OCI-LY7 (cell line): ENCODE data around the gene DCAKD.

ENCODE experiments used
- EZH2phosphoT487 ChIP-seq: fragments of 200-600 bp; sonication (generic); IDR thresholded peaks from 2 replicates; pipeline ENCODE4 v1.6.1; 2018; ENCODE audit warnings: low read depth, borderline replicate concordance, mild to moderate bottlenecking, mixed run types, antibody characterized with exemption, low read length, moderate library complexity, mixed read lengths
- TF ChIP-seq, protein P1 (sequence below): fragments of 200-600 bp; sonication (generic); conservative IDR thresholded peaks from 2 replicates; pipeline ENCODE4 v1.5.1; 2014; ENCODE audit warnings: mild to moderate bottlenecking, antibody characterized with exemption, low read length, moderate library complexity, mixed read lengths

GRCh38 chr17:44996304-44996703 is 55.1 kb downstream of the DCAKD start:
- TF ChIP-seq, protein P1, sequence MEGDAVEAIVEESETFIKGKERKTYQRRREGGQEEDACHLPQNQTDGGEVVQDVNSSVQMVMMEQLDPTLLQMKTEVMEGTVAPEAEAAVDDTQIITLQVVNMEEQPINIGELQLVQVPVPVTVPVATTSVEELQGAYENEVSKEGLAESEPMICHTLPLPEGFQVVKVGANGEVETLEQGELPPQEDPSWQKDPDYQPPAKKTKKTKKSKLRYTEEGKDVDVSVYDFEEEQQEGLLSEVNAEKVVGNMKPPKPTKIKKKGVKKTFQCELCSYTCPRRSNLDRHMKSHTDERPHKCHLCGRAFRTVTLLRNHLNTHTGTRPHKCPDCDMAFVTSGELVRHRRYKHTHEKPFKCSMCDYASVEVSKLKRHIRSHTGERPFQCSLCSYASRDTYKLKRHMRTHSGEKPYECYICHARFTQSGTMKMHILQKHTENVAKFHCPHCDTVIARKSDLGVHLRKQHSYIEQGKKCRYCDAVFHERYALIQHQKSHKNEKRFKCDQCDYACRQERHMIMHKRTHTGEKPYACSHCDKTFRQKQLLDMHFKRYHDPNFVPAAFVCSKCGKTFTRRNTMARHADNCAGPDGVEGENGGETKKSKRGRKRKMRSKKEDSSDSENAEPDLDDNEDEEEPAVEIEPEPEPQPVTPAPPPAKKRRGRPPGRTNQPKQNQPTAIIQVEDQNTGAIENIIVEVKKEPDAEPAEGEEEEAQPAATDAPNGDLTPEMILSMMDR, result no peak
- no peak for TF ChIP-seq EZH2phosphoT487
